KMS-11 (cell line): Measurements from ENCODE around the gene CCL4L2.
"Not testable (repeated sequence)": the region's sequence is repeated elsewhere in the genome, so short reads cannot be mapped to it uniquely, and the experiment has no call there.

ENCODE experiments used
- H2AFZ ChIP-seq: fragments of 200-600 bp; sonication (generic); 2 replicates; pipeline ENCODE4 v1.6.1; 2016; ENCODE audit warnings: antibody characterized with exemption, mixed run types, low read depth
- H3K27ac ChIP-seq: fragments of 200-600 bp; sonication (generic); 2 replicates; pipeline ENCODE4 v1.6.1; 2016; ENCODE audit warnings: mild to moderate bottlenecking, mixed run types
- H3K27me3 ChIP-seq: fragments of 200-600 bp; sonication (generic); 2 replicates; pipeline ENCODE4 v1.6.1; 2017; ENCODE audit warnings: mild to moderate bottlenecking, low read depth, mixed run types, moderate library complexity; ENCODE audit not compliant: insufficient read depth
- H3K36me3 ChIP-seq: fragments of 200-600 bp; sonication (generic); 2 replicates; pipeline ENCODE4 v1.6.1; 2017; ENCODE audit warnings: mild to moderate bottlenecking, mixed run types; ENCODE audit not compliant: insufficient read depth
- H3K4me1 ChIP-seq: fragments of 200-600 bp; sonication (generic); 2 replicates; pipeline ENCODE4 v1.6.1; 2016; ENCODE audit warnings: mild to moderate bottlenecking, low read depth, mixed run types; ENCODE audit not compliant: poor library complexity, severe bottlenecking
- H3K4me2 ChIP-seq: fragments of 200-600 bp; sonication (generic); 2 replicates; pipeline ENCODE4 v1.7.0; 2016; ENCODE audit warnings: mild to moderate bottlenecking, mixed run types
- H3K4me3 ChIP-seq: fragments of 200-600 bp; sonication (generic); IDR thresholded peaks from 2 replicates; pipeline ENCODE4 v1.6.1; 2017; ENCODE audit warnings: low read depth, low read length, mixed read lengths; ENCODE audit not compliant: insufficient read depth
- H3K79me2 ChIP-seq: fragments of 200-600 bp; sonication (generic); 2 replicates; pipeline ENCODE4 v1.6.1; 2016; ENCODE audit warnings: low read depth, mixed run types; ENCODE audit not compliant: insufficient read depth
- H3K9ac ChIP-seq: fragments of 200-600 bp; sonication (generic); 2 replicates; pipeline ENCODE4 v1.6.1; 2016; ENCODE audit warnings: mild to moderate bottlenecking, mixed run types
- H4K20me1 ChIP-seq: fragments of 200-600 bp; sonication (generic); 2 replicates; pipeline ENCODE4 v1.6.1; 2016; ENCODE audit warnings: mild to moderate bottlenecking, mixed run types; ENCODE audit not compliant: insufficient read depth
- TF ChIP-seq, protein P1 (sequence below): fragments of 200-600 bp; sonication (generic); conservative IDR thresholded peaks from 2 replicates; pipeline ENCODE4 v1.6.1; 2017; ENCODE audit warnings: low read depth, mild to moderate bottlenecking, antibody characterized with exemption, low read length, moderate library complexity, mixed read lengths

CCL4L2 gene

GRCh38 chr17:36195434-36196130, 15.3 kb upstream of the CCL4L2 start:
- TF ChIP-seq, protein P1, sequence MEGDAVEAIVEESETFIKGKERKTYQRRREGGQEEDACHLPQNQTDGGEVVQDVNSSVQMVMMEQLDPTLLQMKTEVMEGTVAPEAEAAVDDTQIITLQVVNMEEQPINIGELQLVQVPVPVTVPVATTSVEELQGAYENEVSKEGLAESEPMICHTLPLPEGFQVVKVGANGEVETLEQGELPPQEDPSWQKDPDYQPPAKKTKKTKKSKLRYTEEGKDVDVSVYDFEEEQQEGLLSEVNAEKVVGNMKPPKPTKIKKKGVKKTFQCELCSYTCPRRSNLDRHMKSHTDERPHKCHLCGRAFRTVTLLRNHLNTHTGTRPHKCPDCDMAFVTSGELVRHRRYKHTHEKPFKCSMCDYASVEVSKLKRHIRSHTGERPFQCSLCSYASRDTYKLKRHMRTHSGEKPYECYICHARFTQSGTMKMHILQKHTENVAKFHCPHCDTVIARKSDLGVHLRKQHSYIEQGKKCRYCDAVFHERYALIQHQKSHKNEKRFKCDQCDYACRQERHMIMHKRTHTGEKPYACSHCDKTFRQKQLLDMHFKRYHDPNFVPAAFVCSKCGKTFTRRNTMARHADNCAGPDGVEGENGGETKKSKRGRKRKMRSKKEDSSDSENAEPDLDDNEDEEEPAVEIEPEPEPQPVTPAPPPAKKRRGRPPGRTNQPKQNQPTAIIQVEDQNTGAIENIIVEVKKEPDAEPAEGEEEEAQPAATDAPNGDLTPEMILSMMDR: no peak
- Histone ChIP-seq H3K27me3 (no peaks in the 10 kb centered on the region), H3K27ac (no peak overlapping the region), H3K4me2 (no peak overlapping the region), H3K4me3 (no peak overlapping the region), H3K36me3 (no peaks in the 10 kb centered on the region), H3K4me1 (peaks cover 57% of the 10 kb centered on the region), H3K9ac (no peak overlapping the region), H2AFZ (no peak overlapping the region), H4K20me1 (no peaks in the 10 kb centered on the region), H3K79me2 (no peaks in the 10 kb centered on the region)

- H3K4me1 ChIP-seq: peaks cover 63% of the 10 kb centered on the region
- H3K4me3 ChIP-seq: no peak overlapping the region
- H3K36me3 ChIP-seq: no peaks in the 10 kb centered on the region
Measured at GRCh38 chr17:36196131-36196486, 14.8 kb upstream of the CCL4L2 start.

DNA sequence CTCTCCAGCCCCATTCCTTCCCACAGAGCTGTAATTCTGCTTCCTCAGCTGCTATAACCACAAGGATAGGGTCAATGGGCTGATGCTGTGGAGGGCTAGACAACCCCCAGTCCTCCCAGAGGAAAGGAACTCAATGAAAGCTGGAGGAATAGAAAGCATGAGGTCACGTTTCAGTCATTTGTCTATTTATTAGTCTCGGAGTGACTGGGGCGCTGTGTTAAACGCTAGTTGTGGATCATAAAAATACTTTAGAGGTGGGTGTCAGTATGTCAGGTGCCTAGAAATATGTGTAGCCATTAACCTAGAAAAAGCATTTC, 13.5 kb upstream of the CCL4L2 start:
- Histone ChIP-seq H3K4me2 (peak overlapping the region; percentile 29; the same call in 1 of the 2 replicates), H3K79me2 (no peaks in the 10 kb centered on the region), H4K20me1 (no peaks in the 10 kb centered on the region), H3K9ac (no peak overlapping the region), H3K27ac (no peak overlapping the region), H2AFZ (no peak overlapping the region), H3K4me1 (peaks cover 69% of the 10 kb centered on the region), H3K36me3 (no peaks in the 10 kb centered on the region), H3K4me3 (no peak overlapping the region), H3K27me3 (no peaks in the 10 kb centered on the region)
- TF ChIP-seq, protein P1: no peak

More at GRCh38 chr17:36196131-36196486, 14.8 kb upstream of the CCL4L2 start:
- Histone ChIP-seq H3K27ac (no peak overlapping the region), H4K20me1 (no peaks in the 10 kb centered on the region), H3K4me2 (no peak overlapping the region), H3K9ac (no peak overlapping the region), H3K27me3 (no peaks in the 10 kb centered on the region), H2AFZ (no peak overlapping the region), H3K79me2 (no peaks in the 10 kb centered on the region)
- TF ChIP-seq, protein P1: no peak

DNA sequence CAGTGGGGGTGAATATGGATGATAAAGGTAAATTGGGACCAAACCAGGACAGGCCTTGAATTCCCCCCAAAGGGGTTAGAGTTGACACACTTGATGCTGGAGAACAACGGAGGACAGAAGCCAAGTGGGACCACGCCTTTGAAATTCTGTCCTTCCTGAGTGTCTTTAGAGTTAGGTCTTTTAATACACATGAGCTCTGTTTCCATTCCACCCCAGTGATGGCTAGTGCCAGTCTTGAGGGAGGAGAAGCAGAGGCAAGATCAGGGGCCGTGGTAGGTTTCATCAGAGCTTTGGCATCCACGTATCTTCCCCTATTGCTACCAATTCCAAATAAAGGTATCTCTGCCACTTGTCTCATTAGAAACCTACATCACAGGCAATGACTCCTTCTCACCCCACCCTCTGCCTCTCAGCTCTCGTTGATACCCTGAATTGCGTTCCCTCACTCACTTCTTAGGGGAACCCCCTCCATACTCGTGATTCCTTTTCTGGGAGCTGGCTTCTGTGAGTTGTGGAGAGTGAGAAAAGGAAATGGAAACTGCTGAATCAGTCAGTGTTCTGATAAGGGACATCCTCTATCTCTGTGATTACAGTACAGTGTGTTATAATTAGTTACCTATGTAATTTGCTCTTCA, 11.9 kb upstream of the CCL4L2 start:
- TF ChIP-seq, protein P1: no peak
- Histone ChIP-seq H4K20me1 (no peaks in the 10 kb centered on the region), H3K4me3 (no peak overlapping the region), H3K27ac (no peak overlapping the region), H3K27me3 (no peaks in the 10 kb centered on the region), H3K9ac (no peak overlapping the region), H3K4me2 (peak overlapping the region; percentile 57), H3K79me2 (no peaks in the 10 kb centered on the region), H3K4me1 (peaks cover 76% of the 10 kb centered on the region), H2AFZ (no peak overlapping the region; the same call in 1 of the 2 replicates), H3K36me3 (no peaks in the 10 kb centered on the region)

DNA sequence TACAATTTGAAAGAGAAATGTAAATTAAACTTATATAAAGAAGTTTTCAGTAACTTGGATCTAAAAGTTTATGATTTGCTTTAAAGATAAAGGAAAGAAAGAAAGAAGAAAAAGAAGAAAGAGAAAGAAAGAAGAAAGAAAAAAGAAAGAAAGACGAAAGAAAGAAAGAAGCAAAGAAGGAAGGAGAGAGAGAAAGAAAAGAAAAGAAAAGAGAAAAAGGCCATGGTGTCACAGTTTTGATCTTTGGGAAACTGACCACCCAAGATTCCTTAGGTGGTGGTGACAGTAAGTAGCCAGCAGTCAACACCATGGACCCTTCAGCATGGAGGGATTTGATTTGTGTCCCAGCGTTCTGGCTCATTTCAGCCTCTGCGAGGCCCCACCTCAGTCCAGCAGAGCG, 9.8 kb upstream of the CCL4L2 start:
- H3K9ac ChIP-seq, H3K4me2 ChIP-seq, H4K20me1 ChIP-seq, H3K4me3 ChIP-seq, H3K27me3 ChIP-seq, H3K27ac ChIP-seq, H2AFZ ChIP-seq, H3K36me3 ChIP-seq, H3K79me2 ChIP-seq: not testable (repeated sequence)
- H3K4me1 ChIP-seq: peaks cover 86% of the 10 kb centered on the region

DNA sequence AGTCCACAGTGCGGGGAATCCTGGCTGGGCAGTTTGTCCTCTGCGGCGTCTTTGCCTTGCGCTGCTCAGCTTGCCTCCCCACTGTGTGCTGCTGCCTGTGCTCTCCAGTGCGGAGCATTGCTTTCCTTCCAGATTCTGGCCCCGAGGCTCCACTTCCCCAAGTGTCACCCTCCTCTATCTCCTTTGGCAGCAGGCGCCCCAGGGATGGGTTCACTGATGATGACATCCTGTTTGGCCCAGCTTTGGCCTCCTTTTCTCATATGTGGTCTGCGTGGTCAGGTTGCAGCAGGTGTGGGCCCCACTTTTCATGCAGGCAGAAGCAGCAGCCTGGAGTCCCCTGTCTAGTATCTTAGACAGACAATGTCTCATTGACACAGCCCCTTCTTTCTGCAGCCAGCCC, 9.4 kb upstream of the CCL4L2 start:
- Histone ChIP-seq H2AFZ (peak overlapping the region; percentile 29; the same call in 1 of the 2 replicates), H3K27ac (peak overlapping the region; percentile 48; the same call in 1 of the 2 replicates), H3K4me2 (peak overlapping the region; percentile 74), H3K4me1 (peaks cover 85% of the 10 kb centered on the region)
- not testable (repeated sequence) for H3K9ac ChIP-seq, H3K79me2 ChIP-seq, H3K36me3 ChIP-seq, H3K4me3 ChIP-seq, H3K27me3 ChIP-seq, H4K20me1 ChIP-seq
